ENCODE results near the gene PPIL6.
A peak's percentile ranks its signal among the peaks of the same experiment; 100 is the strongest.
"Not testable (repeated sequence)": the region's sequence is repeated elsewhere in the genome, so short reads cannot be mapped to it uniquely, and the experiment has no call there.

Gene PPIL6

DNA sequence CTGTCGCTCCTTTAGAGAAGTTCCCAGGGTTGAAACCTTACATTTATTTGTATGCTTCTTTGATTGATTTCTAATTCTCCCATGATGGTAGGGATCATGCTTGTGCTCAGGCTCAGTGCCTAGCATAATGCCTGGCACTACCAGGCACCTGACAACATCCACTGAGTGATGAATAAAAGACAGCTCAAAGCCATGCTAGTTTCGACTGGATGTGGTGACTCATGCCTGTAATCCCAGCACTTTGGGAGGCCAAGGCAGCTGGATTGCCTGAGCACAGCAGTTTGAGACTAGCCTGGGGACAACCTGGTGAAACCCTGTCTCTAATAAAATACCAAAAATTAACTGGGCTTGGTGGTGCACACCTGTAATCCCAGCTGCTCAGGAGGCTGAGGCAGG is 46.5 kb downstream of the PPIL6 start:
- FAIRE-seq: no peak

DNA sequence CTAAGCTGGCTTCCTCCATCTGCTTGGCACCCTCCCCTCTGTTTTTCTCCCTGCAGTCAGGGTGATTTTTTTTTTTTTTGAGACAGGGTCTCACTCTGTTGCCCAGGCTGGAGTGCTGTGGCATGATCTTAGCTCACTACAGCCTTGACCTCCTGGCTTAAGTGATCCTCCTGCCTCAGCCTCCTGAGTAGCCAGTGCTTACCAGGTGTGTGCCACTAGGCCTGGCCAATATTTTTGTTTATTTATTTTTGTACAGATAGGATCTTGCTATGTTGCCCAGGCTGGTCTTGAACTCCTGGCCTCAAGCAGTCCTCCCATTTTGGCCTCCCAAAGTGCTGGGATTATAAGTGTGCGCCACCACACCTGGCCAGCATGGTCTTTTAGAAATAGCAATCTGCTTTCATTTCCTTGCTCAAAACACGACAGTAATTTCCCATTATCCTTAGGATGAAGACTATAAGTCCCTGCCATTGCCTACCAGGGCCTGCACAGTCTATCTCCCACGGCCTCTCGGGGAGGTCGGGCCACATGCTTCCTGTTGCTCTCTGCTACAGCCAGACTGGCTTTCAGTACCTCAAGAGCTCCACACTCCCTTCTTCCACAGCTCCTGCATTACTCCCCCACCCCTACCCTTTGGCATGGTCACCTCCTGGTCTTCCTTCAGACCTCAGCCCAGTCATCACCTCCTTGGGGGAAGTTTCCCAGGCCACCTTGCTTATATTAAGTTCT is 47.1 kb downstream of the PPIL6 start:
- no peak for FAIRE-seq

DNA sequence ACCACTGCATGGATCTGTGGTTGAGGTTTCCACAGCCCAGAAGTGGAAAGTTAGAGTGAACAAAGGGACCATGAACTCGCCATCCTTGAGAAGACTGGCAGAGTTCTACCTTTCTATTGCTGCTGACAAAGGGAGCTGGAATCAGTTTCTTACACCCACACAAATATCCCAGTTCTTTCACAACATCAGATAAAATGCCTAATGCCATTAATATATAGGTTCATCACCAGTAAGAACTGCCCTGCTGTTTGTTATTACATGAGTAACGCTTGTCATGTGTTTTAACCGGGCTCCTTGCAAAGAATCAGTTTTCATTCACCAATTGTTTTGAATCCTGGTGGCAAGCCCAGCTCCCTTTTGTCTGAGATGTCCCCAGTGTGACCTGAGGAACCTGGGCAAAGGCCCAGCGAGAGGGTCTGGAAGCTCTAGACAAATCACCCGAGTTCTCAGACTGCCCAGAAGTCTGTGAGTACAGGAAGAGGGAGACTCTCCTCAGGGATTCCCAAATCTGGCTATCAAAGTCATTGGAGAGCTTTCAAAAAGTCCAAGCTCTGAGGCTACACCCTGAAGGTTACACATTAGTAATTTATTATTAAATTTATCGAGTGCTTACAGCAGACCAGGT is 50.7 kb downstream of the PPIL6 start:
- FAIRE-seq: no peak

DNA sequence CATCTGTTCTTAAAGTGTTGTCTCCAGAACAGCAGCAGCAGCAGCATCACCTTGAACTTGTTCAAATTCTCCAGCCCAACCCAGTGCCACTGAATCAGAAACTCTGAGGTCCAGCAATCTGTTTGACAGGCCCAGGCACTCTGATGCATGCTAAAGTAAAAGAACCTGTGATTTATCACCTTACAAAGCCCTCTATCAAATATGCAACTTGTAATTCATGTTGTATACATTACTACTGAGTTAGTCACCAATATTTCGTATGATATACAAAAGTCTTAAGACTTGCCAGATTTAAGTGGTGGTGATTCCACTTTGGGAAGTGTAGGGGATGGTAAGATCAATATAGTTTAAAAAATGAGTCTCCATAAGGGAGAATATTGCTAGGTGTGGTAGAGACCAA is 52.2 kb downstream of the PPIL6 start:
- FAIRE-seq: no peak

DNA sequence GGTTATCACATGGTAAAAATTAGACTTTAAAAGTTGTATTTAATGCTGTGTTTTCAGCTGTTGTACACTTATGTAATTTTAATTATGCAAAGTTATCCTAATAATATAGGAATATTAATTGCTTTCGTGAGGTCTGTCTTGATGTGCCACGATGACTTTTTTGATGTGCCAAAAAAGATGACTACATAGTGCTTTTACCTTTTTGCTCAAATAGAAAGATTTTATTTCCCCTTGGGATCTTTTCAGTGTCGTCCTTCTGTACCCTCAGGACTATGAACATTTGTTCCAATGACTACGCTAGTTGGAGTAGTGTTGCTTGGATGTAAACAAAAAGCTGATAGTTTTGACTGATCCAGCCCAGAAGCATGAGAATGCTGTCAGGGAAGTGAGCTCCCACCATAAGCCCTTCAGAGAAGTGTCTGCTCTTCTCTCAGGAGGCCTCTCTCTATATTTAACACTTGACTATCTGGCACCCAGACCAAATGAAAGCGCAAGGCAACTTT is 56.9 kb downstream of the PPIL6 start:
- FAIRE-seq: no peak

DNA sequence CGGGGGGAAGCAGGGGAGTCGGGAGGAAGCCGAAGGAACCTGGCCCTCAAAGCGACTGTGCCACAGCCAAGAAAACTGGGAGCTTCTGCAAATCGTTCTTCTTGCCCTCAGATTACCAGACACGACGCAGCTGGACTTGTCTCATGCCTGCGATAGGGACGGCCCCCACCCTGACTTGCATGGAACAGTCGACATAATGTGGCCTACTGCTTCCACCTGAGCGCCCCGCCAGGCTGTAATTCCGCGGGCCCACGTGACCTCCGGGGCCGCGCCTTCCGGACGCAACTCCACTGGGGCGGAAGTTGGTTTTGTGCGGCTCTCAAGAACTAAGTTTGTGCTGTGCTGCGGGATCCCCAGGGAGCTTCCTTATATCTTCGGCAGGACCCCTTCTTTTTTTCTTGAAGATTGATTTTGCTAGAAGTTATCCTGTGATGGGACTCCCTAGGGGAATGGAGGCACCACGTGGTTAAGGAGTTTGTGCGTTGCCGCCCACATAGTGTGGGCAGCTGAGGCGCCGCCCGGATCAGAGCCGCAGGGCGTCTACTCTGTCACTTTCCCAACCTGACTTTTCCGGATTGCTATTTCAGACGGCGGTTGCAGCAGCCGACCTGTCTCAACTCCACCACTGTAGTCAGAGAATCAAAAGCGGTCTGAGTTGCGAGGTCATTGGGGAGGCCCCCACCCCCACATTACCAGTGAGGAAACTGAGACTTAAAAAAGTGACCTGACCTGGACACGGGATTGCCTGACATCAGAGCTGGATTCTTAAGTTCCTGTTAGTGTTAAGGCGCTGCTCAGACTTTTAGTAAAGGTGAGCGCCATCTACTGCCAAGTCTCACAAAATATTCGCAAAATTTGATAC is 57.6 kb downstream of the PPIL6 start:
- FAIRE-seq: peak; percentile 39

DNA sequence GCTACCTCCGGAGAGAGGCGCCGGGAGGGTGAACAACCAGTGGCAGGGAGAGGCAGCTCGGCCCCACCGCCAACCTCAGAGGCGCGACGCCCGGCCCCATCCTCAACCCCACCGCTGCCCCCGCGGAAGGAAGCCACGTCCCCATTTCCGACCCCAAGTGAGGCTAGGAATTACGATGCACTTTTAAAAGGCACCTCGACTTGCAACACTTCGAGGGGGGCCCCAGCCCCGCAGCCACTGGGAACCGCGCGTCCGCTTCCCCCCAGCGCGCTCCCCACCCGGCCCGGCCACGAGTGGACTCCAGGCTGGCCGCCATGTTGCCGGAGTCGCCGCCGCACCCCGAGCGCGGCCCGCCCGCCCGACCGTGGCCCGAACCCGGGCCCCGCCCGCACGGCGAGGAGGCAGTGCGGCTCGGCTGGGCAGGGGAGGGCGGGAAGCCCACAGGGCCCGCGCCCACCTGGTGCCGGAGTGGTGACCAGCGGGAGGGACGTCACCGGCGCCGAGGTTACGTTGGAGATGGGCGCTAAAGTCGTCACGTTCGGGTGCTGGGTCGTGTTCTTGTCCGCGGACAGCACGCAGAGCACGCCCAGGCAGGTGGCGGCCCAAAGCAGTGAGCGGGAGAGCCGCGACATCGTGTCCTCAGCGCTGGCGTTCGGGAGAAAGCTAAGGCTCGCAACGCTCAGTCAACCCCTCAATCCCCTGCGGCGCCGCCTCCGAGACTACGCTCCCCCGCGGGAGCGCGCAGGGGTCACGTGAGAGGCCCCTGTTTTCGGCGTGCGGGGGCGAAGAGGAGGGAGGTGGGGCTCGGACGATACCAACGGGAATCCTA is 58.5 kb downstream of the PPIL6 start, which contains the start of gene CD164:
CD164 (minus strand) TSS at position 721 of the 829 bp plus-strand sequence; CDS start at position 632, 89 bp downstream.
- FAIRE-seq: no peak

DNA sequence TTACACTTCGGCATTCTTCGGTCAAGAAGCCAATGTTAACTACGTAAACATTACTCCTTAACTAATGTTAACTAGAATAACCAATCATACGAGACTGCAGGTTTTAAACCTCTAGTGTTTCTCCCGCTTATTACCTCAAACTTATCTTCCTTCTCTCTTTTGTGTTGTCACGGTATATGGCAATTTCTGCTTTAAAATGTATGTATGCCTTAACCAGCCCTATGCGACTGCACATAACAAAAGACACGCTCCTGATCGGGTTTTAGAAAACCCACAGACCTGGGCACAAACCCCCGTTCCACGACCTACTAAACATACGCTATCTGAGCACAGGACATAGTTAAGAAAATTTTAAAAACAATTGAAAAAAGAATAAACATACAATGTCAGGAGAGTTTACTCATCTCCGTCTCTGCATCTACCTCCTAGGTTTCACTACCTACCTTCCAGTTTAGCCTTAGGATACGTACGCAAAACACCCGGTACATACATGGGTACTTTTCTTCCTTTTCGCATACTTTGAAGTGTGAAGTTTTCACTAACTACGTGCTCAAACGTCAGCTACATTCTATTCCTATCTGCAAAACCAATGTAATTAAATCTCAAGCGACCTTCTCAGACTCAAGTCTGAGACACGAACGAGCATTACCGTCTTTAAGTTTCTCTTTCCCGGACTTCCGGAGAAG is 59.2 kb downstream of the PPIL6 start:
- FAIRE-seq: no peak

DNA sequence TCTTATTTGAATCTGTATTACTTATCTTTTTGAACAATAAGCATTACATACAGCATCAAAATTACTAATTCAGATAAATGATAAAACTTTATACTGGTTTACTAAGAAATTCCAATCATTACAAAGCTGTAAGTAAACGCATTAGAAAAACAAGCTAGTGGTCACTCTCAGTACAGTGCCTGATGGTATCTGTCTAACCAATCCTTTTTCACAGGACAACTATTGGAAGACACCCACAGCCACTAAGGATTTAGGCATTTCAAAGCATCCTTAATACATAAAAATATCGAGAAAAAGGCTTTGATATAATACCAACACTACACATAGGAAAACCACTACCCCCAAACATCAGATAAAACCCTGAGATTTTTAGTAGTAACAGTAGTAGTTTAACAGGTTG is 60.7 kb downstream of the PPIL6 start:
- no peak for FAIRE-seq

DNA sequence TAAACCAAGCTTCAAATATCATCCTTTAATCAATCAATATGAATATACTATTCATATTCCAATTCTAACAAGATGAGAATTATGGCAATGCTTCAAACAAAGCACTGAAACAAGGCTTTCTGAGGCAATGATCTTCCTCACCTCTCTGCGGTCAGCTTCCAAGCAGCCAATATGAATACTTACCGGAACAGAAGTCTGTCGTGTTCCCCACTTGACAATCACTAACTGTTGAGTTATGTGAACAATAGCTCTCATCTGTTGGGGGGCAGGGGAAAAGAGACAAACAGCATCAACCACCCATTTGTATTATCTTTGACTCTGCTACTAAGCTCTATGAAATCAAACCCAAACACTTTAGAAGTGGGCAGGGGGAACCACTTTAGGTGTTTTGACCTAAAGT is 62.7 kb downstream of the PPIL6 start:
- FAIRE-seq: no peak

DNA sequence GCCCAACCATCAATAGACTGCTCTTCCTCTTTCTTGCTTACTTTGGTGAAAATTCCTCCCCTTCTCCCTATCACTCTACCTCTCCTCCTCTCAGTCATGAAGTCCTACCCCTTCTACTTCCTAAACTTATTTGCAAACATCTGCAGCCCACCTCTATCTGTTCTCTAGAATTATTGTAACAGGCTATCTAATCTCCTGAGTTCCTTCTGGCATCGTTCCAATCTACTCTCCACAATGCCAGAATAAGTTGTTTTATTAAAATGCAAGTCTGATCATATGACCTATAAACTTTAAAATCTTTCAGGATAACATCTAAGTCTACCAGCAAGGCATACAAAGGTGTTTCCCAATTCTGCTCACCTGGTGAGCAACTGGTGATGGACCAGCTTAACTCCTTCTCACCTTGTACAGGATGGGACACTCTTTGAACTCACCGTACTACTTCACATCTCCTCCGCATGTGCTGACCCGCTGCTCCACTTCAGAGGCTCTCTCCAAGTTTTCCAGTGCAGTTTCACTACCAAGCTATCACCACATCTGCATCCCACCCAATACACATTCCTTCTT is 66.0 kb downstream of the PPIL6 start:
- no peak for FAIRE-seq

DNA sequence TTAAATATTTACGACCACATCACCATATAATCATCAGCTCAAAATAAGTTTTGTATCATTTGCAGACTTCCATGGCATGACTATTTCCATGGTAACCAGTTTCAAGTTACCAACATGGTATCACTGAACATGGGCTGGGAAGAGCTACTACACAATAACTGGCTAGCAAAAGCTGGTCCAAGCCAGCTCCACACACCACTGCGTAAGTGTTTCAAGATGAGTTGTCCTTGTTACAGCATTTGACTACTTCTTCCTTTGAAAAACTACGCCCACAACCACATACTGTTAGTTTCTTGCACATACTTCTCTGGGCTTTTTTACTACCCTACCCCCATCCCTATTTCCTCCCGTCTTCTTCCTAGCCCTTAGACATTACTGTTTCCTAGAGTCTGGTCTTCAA is 66.7 kb downstream of the PPIL6 start:
- FAIRE-seq: no peak

DNA sequence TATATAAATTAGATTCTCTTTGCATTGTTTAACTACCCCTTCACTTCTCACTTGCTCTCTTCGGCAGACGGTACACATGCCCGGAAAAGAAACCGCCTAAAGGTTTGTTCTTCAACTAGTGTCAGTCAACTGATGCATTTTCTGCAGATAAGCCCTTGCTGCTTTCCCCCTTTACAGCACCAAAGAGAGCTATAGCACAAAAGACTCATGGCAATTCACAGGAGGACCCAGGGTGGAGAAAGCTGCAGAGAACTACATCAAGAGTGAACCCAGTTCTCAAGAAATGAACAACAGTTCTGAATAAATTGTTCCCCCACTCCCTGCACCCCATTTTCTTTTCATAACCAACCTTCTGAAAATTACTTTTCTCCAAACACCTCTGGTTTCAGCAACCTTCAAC is 67.1 kb downstream of the PPIL6 start:
- FAIRE-seq: no peak

DNA sequence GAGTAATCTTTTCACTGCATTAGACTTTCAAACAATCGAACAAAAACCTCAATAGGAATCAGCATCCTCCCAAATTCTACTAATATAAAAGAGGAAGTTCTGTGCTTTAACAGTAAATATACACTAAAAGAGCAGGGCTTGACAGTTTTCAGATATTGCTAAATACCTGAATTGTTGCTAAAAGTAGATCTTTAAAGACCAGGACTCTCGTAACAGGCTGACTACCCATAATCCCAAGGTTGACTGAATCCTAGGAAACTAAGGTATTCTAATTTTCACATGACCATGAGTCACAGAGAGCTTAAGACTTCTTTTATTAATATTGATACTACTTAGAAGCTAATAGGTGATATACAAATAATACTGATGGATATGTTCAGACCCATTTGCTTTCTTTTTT is 68.3 kb downstream of the PPIL6 start:
- no peak for FAIRE-seq

DNA sequence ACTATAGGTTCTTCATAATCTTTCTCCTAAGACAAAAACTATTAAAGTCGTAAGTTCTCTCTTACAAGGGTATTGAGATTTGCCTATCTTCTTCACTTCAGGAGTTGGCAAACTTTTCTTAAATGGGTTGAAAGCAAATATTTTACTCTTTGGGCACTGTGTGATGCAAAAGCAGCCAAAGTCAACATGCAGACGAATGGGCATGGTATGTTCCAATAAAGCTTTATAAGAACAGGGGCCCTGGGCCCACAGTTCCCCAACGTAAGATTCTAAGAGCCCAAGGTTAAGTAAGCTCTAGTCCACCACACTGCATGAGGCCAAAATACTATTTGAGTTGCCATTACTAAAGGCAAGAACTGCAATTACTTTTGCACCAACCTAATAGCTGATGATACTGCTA is 69.6 kb downstream of the PPIL6 start:
- FAIRE-seq: no peak

DNA sequence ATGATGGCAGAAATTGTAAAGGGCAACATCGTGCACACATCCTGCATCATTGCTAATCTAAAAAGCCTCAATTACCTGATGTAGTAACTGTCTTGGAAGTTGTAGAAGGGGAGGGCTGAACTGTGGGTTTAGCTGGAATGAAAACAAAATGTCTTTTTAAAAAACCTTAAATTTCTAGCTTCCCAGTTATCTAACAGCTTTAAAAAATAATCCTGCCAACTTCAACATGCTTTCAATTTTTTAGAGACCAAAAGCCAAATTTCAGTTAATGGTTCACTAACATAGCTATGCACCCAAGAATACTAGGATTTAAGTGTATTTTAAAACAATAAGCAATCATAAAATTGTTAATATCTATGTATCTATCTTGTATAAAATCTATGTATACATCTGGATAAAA is 70.1 kb downstream of the PPIL6 start:
- no peak for FAIRE-seq

DNA sequence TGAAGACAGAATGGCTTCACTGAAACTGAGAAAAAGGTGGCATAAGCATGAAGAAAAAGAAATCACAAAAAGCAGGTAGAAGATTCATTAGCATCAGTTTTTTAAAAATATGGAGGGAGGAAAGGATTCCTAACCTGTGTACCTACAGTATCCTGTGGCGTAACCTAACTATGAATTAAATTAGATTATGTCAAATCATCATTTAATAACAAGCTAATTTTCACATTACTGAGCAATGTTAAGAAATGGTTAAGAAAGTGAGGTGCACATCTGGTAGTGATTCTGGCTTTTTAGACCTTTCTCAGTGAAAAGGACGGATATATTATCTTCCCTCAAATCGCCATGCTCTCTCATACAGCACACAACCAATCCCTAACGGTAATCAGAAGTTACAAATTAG is 70.7 kb downstream of the PPIL6 start:
- FAIRE-seq: no peak

DNA sequence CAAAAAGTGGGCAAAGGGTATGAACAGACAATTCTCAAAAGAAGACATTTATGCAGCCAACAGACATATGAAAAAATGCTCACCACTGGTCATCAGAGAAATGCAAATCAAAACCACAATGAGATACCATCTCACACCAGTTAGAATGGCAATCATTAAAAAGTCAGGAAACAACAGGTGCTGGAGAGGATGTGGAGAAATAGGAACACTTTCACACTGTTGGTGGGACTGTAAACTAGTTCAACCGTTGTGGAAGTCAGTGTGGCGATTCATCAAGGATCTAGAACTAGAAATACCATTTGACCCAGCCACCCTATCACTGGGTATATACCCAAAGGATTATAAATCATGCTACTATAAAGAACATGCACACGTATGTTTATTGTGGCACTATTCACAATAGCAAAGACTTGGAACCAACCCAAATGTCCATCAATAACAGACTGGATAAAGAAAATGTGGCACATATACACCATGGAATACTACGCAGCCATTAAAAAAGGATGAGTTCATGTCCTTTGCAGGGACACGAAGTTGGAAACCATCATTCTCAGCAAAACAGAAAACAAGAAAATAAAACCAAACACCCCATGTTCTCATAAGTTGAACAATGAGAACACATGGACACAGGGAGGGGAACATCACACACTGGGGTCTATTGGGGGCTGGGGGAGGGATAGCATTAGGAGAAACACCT is 75.9 kb downstream of the PPIL6 start:
- not testable (repeated sequence) for FAIRE-seq

DNA sequence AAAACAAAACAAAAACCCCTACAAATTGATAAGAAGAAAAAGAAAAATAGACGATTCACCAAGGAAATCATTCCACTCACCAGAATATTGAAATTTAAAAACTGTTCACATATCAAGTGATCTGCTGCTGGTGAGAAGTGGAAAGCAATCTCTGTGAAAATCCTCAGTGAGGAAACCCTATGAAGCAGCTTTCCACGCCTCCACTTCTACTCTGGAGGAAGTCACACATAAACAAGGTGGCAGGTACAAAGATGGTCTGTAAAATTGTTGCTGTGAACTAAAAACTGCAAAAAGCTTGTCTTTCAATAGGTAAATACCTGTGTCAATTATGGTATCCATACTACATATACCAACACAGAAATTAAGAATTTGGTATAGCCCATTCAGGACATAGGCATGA is 76.7 kb downstream of the PPIL6 start:
- FAIRE-seq: no peak

DNA sequence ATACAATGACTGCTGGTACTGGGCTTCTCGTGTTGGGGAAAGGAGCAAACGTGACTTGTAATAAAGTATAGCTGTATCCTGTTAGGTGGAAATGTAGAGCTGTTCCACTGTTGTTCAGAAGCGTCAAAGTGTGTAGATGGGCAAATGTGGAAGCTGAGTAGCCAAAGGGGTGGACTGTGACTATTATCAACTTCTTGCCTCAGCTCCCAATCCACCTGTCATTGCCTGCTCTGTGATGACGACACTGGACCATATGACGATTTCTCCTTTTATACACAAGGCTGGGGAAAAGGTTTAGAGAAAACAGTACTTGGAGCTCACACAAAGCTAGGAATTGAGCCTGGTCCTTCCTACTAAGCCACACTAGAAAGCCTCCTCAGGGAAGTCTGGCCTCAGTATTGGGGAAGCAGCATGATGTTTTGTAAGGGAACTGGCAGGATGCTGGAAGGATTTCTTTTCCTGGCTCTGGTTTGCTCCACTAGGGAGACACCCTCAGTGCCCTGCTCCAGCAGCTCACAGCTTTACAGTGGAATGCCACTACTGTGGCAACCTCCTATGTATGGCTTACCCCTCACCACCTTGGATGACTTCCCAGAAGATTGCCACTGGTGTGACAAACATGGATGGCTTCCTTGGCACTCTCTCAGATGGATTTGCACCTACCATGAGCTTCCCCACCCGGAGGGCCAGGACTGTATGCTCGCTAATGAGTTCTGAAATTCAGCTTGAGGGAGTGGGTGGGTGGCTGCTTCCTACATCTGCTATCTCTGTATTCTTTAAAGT is 78.1 kb downstream of the PPIL6 start:
- FAIRE-seq: no peak

Data from TTC549 (cell line).